ENCODE results near the gene HMCES.
A peak's percentile ranks its signal among the peaks of the same experiment; 100 is the strongest.
"Not testable (repeated sequence)": the region's sequence is repeated elsewhere in the genome, so short reads cannot be mapped to it uniquely, and the experiment has no call there.

Gene HMCES

GRCh38 chr3:129323651-129324294, 45.1 kb downstream of the HMCES start:
- DNase-seq, result no peak

- no peak for DNase-seq
Measured at GRCh38 chr3:129324855-129325254, 46.2 kb downstream of the HMCES start.

GRCh38 chr3:129325383-129325782, 46.7 kb downstream of the HMCES start:
- no peak for DNase-seq

- no peak for DNase-seq
Measured at GRCh38 chr3:129326138-129326537, 47.5 kb downstream of the HMCES start.

- DNase-seq, result no peak
Measured at GRCh38 chr3:129326595-129326994, 47.9 kb downstream of the HMCES start.

- no peak for DNase-seq
Measured at GRCh38 chr3:129327510-129327909, 48.8 kb downstream of the HMCES start.

GRCh38 chr3:129329858-129330257, 51.2 kb downstream of the HMCES start:
- no peak for DNase-seq

GRCh38 chr3:129330409-129330808, 51.7 kb downstream of the HMCES start:
- DNase-seq, result no peak

GRCh38 chr3:129333891-129334290, 55.2 kb downstream of the HMCES start:
- no peak for DNase-seq

- no peak for DNase-seq
Measured at GRCh38 chr3:129336093-129336706, 57.5 kb downstream of the HMCES start.

- DNase-seq, result not testable (repeated sequence)
Measured at GRCh38 chr3:129337719-129338118, 59.0 kb downstream of the HMCES start.

GRCh38 chr3:129339186-129339585, 60.5 kb downstream of the HMCES start:
- DNase-seq, result not testable (repeated sequence)

GRCh38 chr3:129339833-129340232, 61.2 kb downstream of the HMCES start:
- DNase-seq, result not testable (repeated sequence)

GRCh38 chr3:129341331-129342141, 62.9 kb downstream of the HMCES start:
- no peak for DNase-seq

- peak; percentile 64 for DNase-seq
Measured at GRCh38 chr3:129343643-129344360, 65.1 kb downstream of the HMCES start.

GRCh38 chr3:129344540-129345220, 66.0 kb downstream of the HMCES start:
- peak; percentile 31 for DNase-seq

- DNase-seq, result no peak
Measured at GRCh38 chr3:129345281-129345680, 66.6 kb downstream of the HMCES start.

- no peak for DNase-seq
Measured at GRCh38 chr3:129345971-129346370, 67.3 kb downstream of the HMCES start.

- peak; percentile 88 for DNase-seq
Measured at GRCh38 chr3:129346695-129347457, 68.2 kb downstream of the HMCES start.

GRCh38 chr3:129347458-129347845, 68.8 kb downstream of the HMCES start:
- no peak for DNase-seq

GRCh38 chr3:129348734-129349133, 70.1 kb downstream of the HMCES start:
- no peak for DNase-seq

- not testable (repeated sequence) for DNase-seq
Measured at GRCh38 chr3:129349169-129349568, 70.5 kb downstream of the HMCES start.

Measured in eye (tissue), 1 donor.